ENCODE data around the gene AHSP.

GRCh38 chr16:31501966-31502348 is 25.7 kb upstream of the AHSP start:
- TF ChIP-seq CTCF (IDR thresholded peaks at IDR 0.05) (no peak), POLR2A (IDR thresholded peaks at IDR 0.05) (no peak), EP300 (IDR thresholded peaks at IDR 0.05) (no peak)

All from ovary (tissue), 3 donors.